H1 (cell line): Measurements from ENCODE around the gene IL1RAP. TPM values are rescaled to one million over a fixed set of nuclear protein-coding genes. Genes with fewer than 3 reads are reported as not detected.
A peak's percentile ranks its signal among the peaks of the same experiment; 100 is the strongest.

ENCODE experiments used
- CHD7 ChIP-seq: fragments of 300-600 bp; sonication (generic); IDR thresholded peaks from 2 replicates; pipeline ENCODE4 v1.7.1; 2012; ENCODE audit warnings: low read length, moderate library complexity, mild to moderate bottlenecking, inconsistent platforms; ENCODE audit not compliant: insufficient replicate concordance
- HDAC6 ChIP-seq: IDR thresholded peaks from one replicate; pipeline ENCODE4 v1.7.1; 2012; ENCODE audit warnings: low read depth, mild to moderate bottlenecking, inconsistent platforms, low read length, moderate library complexity
- NANOG ChIP-seq: IDR thresholded peaks from 2 replicates; pipeline ENCODE4 v1.6.1; 2011; ENCODE audit warnings: low read length, low read depth, mild to moderate bottlenecking, inconsistent platforms; ENCODE audit not compliant: insufficient read depth, poor library complexity, severe bottlenecking
- SRF ChIP-seq: IDR thresholded peaks from 2 replicates; pipeline ENCODE4 v1.6.1; 2011; ENCODE audit warnings: mild to moderate bottlenecking, low read depth, low read length, moderate library complexity
- TBP ChIP-seq: IDR thresholded peaks from 2 replicates; pipeline ENCODE4 v1.6.1; 2011; ENCODE audit warnings: low read depth, low read length, improper control_type of control experiment
- polyA plus RNA-seq, 7 experiments: library from polyadenylated mRNA; depleted of rRNA in 3 of 7; stranded (reverse) in 5 of 7; unstranded in 2 of 7; fragments of >200 nt in 5 of 7; fragments of 200-250 nt in 2 of 7; gene quantifications; 1 replicate in 5 of 7; 2 replicates in 1 of 7; 4 replicates in 1 of 7; pipeline versions ENCODE4 v1.2.1 to v1.2.3, GENCODE V29; 2011 to 2013; ENCODE audit warnings: missing spikeins in 2 of 7, mixed read lengths in 2 of 7
- total RNA-seq: library from RNA; stranded (reverse); fragmentation: NEBNext Ultra II Directional; extraction: Animal tissue kit (Norgen Biotek cat#: 25700); gene quantifications from 2 replicates; pipeline ENCODE4 v1.2.1, GENCODE V29; 2021

Gene IL1RAP
- total and polyA plus RNA-seq, 2 of the 8 experiments (the other 6 are each of a cell fraction or from before 2014, with no cell fraction given), result 2.4 to 3.9 TPM

- TF ChIP-seq CHD7 (no peak), NANOG (no peak), HDAC6 (no peak), TBP (peak; percentile 54; the same call in 1 of the 2 replicates), SRF (peak; percentile 85)
Measured at GRCh38 chr3:190492966-190493365, 20.9 kb upstream of the IL1RAP start (continued).
